B cell (primary cell): ENCODE data around the gene CTR9. TPM values are rescaled to one million over a fixed set of nuclear protein-coding genes. Genes with fewer than 3 reads are reported as not detected.

Experiments
- ATAC-seq: fragments of 200-7000 bp; cut with Tn5 transposase; one replicate; pipeline ENCODE4 v1.10.0; 2021; ENCODE audit warnings: low read depth, mild to moderate bottlenecking, moderate number of reproducible peaks, moderate library complexity
- CTCF ChIA-PET: fragments of 350-600 bp; sonication (Branson Sonifier 250); formaldehyde crosslinking; loops from one replicate; lab custom pipeline; 2021; ENCODE audit warnings: antibody characterized with exemption, inconsistent platforms; lab: Charles Lee
- POLR2A ChIA-PET: fragments of 350-600 bp; sonication (Branson Sonifier 250); formaldehyde crosslinking; loops from one replicate; lab custom pipeline; 2021; ENCODE audit warnings: antibody characterized with exemption; lab: Charles Lee
- DNase-seq: peaks from one replicate; pipeline ENCODE4 v3.0.0; 2013
- H2AFZ ChIP-seq: 2 replicates; pipeline ENCODE4 v1.6.1; 2012; ENCODE audit warnings: mild to moderate bottlenecking, low read depth, low read length; ENCODE audit not compliant: insufficient read depth, poor library complexity, severe bottlenecking
- H3K27ac ChIP-seq, 2 donors: 1 replicate in 1 of 2; 2 replicates in 1 of 2; pipeline ENCODE4 v1.5.1; 2012 to 2013; ENCODE audit warnings: low read length in 2 of 2, mild to moderate bottlenecking in 2 of 2, moderate library complexity in 1 of 2
- H3K27me3 ChIP-seq, 4 experiments: fragments of 200-600 bp in 1 of 4; sonication (generic) in 1 of 4; replicated peaks in 1 of 4; 1 replicate in 2 of 4; 2 replicates in 2 of 4; pipeline versions ENCODE4 v1.6.1 to v1.7.0; 2013 to 2016; ENCODE audit warnings: low read length in 3 of 4, mild to moderate bottlenecking in 2 of 4, mixed read lengths in 1 of 4, moderate library complexity in 1 of 4; ENCODE audit not compliant: insufficient read depth in 4 of 4, control insufficient read depth in 3 of 4; ENCODE audit errors: control extremely low read depth in 1 of 4
- H3K36me3 ChIP-seq, 2 experiments: replicated peaks in 1 of 2; 1 replicate in 1 of 2; 2 replicates in 1 of 2; pipeline versions ENCODE4 v1.6.1 to v1.7.1; 2013; ENCODE audit warnings: low read length in 1 of 2; ENCODE audit not compliant: insufficient read depth in 2 of 2, control insufficient read depth in 1 of 2; ENCODE audit errors: control extremely low read depth in 1 of 2, extremely low read depth in 1 of 2
- H3K4me1 ChIP-seq, 2 donors: fragments of 200-600 bp in 1 of 2; sonication (generic) in 1 of 2; 1 replicate in 1 of 2; 2 replicates in 1 of 2; pipeline versions ENCODE4 v1.5.1 to v1.6.1; 2013 to 2017; ENCODE audit warnings: low read length in 2 of 2; ENCODE audit not compliant: control insufficient read depth in 2 of 2, insufficient read depth in 2 of 2
- H3K4me2 ChIP-seq: replicated peaks from 2 replicates; pipeline ENCODE3; 2012; ENCODE audit warnings: mild to moderate bottlenecking, low read depth, low read length; ENCODE audit not compliant: poor library complexity, severe bottlenecking
- H3K4me3 ChIP-seq, 5 experiments: fragments of 200-600 bp in 1 of 5; sonication (generic) in 1 of 5; 1 replicate in 3 of 5; 2 replicates in 2 of 5; pipeline versions ENCODE4 v1.5.1 to v1.7.0; 2011 to 2016; ENCODE audit warnings: low read length in 4 of 5, mild to moderate bottlenecking in 4 of 5, low read depth in 2 of 5, control low read depth in 1 of 5, moderate library complexity in 1 of 5; ENCODE audit not compliant: insufficient read depth in 1 of 5; ENCODE audit errors: control extremely low read depth in 1 of 5, extremely low read depth in 1 of 5
- H3K79me2 ChIP-seq: fragments of 200-600 bp; sonication (generic); one replicate; pipeline ENCODE4 v1.6.0; 2016; ENCODE audit warnings: low read length; ENCODE audit not compliant: control insufficient read depth, insufficient read depth
- H3K9ac ChIP-seq: fragments of 200-600 bp; sonication (generic); 2 replicates; pipeline ENCODE4 v1.6.1; 2017; ENCODE audit warnings: mild to moderate bottlenecking, low read length, moderate library complexity
- H3K9me3 ChIP-seq, 3 donors: one replicate each; pipeline versions ENCODE4 v1.6.1 to v1.7.1; 2013; ENCODE audit warnings: low read length in 2 of 3; ENCODE audit not compliant: control insufficient read depth in 2 of 3, insufficient read depth in 1 of 3; ENCODE audit errors: control extremely low read depth in 1 of 3
- H4K20me1 ChIP-seq: 2 replicates; pipeline ENCODE4 v1.6.0; 2012; ENCODE audit warnings: mild to moderate bottlenecking, low read length; ENCODE audit not compliant: insufficient read depth, control insufficient read depth, poor library complexity, severe bottlenecking
- H3K27ac Mint-ChIP-seq: one replicate; pipeline ENCODE4 v1.8.0; 2021; ENCODE audit warnings: mixed read lengths
- H3K27me3 Mint-ChIP-seq: one replicate; pipeline ENCODE4 v1.8.0; 2021; ENCODE audit warnings: mixed read lengths
- H3K4me1 Mint-ChIP-seq: one replicate; pipeline ENCODE4 v1.8.0; 2021; ENCODE audit warnings: mixed read lengths
- H3K4me3 Mint-ChIP-seq: one replicate; pipeline ENCODE4 v1.8.0; 2021; ENCODE audit warnings: mixed read lengths
- H3K9me3 Mint-ChIP-seq: one replicate; pipeline ENCODE4 v1.8.0; 2022; ENCODE audit warnings: mixed read lengths; ENCODE audit not compliant: insufficient read depth
- EZH2 ChIP-seq: IDR thresholded peaks from 2 replicates; pipeline ENCODE4 v1.6.1; 2012; ENCODE audit warnings: borderline replicate concordance, low read depth, mild to moderate bottlenecking, moderate library complexity, low read length; ENCODE audit not compliant: insufficient read depth, poor library complexity, severe bottlenecking
- WGBS: methylation state at CpG from one replicate; pipeline ENCODE4 v1.1.5; 2013; ENCODE audit warnings: missing lambda C conversion rate; ENCODE audit not compliant: insufficient coverage; 5-methylcytosine and 5-hydroxymethylcytosine counted together
- intact Hi-C: fragments of 100-400 bp; cut with micrococcal nuclease; formaldehyde crosslinking; loops from one replicate; pipeline ENCODE4 v1.10.0; 2022
- polyA plus RNA-seq: library from polyadenylated mRNA; depleted of rRNA; stranded (reverse); fragments of >200 nt; gene quantifications from 2 replicates; pipeline ENCODE4 v1.2.3, GENCODE V29; 2012
- total RNA-seq, 2 donors: library from RNA; stranded (reverse); fragments of 120-200 nt in 1 of 2; gene quantifications; 1 replicate in 1 of 2; 2 replicates in 1 of 2; pipeline versions ENCODE4 v1.2.3 to v1.2.4, GENCODE V29; 2013 to 2022
- TF ChIP-seq, protein P1 (sequence below): fragments of 200-600 bp; IDR thresholded peaks from one replicate; pipeline ENCODE4 v1.8.0; 2022; ENCODE audit warnings: antibody characterized with exemption, mild to moderate bottlenecking

CTR9 gene
- total and polyA plus RNA-seq, 2 donors (not counting 1 experiment from before 2014, with no cell fraction given) = 9.0 to 46.7 TPM

DNA sequence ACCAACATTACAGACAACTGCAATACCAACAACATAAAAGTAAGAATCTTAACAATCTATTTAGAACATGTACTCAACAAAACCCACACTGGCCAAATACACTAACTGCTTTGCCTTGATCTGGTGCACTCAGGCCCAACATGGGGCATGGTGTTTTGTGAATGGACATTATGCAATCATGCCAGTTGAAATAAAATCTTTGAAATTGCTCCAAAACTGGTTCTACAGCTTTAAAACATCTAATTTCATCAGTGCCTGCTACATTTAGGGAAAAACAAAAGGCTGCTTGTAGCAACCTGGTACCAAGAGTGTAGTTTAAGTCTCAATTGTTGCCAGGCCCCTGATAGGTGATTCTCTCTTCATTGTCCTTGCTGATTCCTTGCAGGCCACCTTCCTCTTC is 3.3 kb upstream of the CTR9 start:
- CTCF ChIA-PET = interaction anchor here (0.8 to 1.0 kb wide), 2 partner anchors 42 to 346 kb away, joined by 3 read pairs; no protein-coding TSS in a partner anchor
- no peak overlapping the region for H3K4me2 ChIP-seq
- no peak overlapping the region for H2AFZ ChIP-seq
- H3K4me3 Mint-ChIP-seq = no peak overlapping the region
- no peak overlapping the region for H3K27ac Mint-ChIP-seq
- H3K4me3 ChIP-seq = no peak overlapping the region
- no peaks in the 10 kb centered on the region for H3K9me3 ChIP-seq
- POLR2A ChIA-PET = no interaction called here
- H3K9me3 Mint-ChIP-seq = no peaks in the 10 kb centered on the region
- no peaks in the 10 kb centered on the region for H3K27me3 Mint-ChIP-seq
- intact Hi-C loops = no loop called here
- no peak for TF ChIP-seq EZH2
- TF ChIP-seq, protein P1, sequence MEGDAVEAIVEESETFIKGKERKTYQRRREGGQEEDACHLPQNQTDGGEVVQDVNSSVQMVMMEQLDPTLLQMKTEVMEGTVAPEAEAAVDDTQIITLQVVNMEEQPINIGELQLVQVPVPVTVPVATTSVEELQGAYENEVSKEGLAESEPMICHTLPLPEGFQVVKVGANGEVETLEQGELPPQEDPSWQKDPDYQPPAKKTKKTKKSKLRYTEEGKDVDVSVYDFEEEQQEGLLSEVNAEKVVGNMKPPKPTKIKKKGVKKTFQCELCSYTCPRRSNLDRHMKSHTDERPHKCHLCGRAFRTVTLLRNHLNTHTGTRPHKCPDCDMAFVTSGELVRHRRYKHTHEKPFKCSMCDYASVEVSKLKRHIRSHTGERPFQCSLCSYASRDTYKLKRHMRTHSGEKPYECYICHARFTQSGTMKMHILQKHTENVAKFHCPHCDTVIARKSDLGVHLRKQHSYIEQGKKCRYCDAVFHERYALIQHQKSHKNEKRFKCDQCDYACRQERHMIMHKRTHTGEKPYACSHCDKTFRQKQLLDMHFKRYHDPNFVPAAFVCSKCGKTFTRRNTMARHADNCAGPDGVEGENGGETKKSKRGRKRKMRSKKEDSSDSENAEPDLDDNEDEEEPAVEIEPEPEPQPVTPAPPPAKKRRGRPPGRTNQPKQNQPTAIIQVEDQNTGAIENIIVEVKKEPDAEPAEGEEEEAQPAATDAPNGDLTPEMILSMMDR = no peak
- peaks cover 21 to 25% of the 10 kb centered on the region in 2 donors for H3K4me1 ChIP-seq
- H3K27me3 ChIP-seq = no peaks in the 10 kb centered on the region
- peaks cover 32% of the 10 kb centered on the region for H3K4me1 Mint-ChIP-seq
- no peak for ATAC-seq
- H4K20me1 ChIP-seq = no peaks in the 10 kb centered on the region
- peaks cover 11% of the 10 kb centered on the region for H3K79me2 ChIP-seq
- H3K36me3 ChIP-seq = peaks cover 0 to under 1% of the 10 kb centered on the region in 2 experiments
- no peak overlapping the region for H3K27ac ChIP-seq
- DNase-seq = no peak
- no peak overlapping the region for H3K9ac ChIP-seq

DNA sequence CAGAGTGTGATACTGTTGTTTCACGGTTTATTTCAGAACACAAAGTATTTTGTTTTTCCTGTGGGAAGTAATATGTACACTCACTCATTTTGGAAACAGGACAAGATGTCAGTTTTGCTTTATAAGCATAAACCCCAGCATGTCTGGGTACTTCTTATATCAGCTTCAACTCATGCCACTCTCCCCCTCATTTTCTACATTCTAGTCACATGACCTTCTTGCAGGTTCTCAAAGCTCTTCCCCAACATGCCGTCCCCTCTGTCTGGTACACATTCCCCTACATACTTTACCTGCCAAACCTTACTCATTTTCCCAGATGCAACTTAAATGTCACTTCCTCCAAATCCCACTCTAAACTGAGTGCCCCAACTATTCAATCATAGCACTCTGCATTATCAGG is 1.6 kb upstream of the CTR9 start:
- Mint-ChIP-seq H3K27me3 (no peaks in the 10 kb centered on the region), H3K4me3 (peak overlapping the region; percentile 38), H3K27ac (peak overlapping the region; percentile 4), H3K9me3 (no peaks in the 10 kb centered on the region), H3K4me1 (peaks cover 21% of the 10 kb centered on the region)
- WGBS = 68% methylated on average over 2 of the region's 2 CpGs
- Histone ChIP-seq H3K4me3 (no peak overlapping the region), H2AFZ (no peak overlapping the region), H3K27me3 (no peaks in the 10 kb centered on the region), H3K9me3 (no peaks in the 10 kb centered on the region), H3K4me2 (no peak overlapping the region), H3K4me1 (peaks cover 8 to 12% of the 10 kb centered on the region in 2 donors), H3K27ac (no peak overlapping the region), H3K36me3 (peaks cover 7 to 13% of the 10 kb centered on the region in 2 experiments), H3K9ac (no peak overlapping the region), H3K79me2 (peaks cover 11% of the 10 kb centered on the region), H4K20me1 (no peaks in the 10 kb centered on the region)
- no peak for ATAC-seq
- ChIA-PET CTCF (interaction anchor here (1.0 kb wide), 1 partner anchor 343 kb away, joined by 3 read pairs; no protein-coding TSS in a partner anchor), POLR2A (no interaction called here)
- no peak for TF ChIP-seq EZH2
- TF ChIP-seq, protein P1 = no peak
- intact Hi-C loops = no loop called here
- DNase-seq = no peak
